OCI-LY1 (cell line): ENCODE measurements around the gene ZSWIM1.

Experiments
- EZH2 ChIP-seq: fragments of 200-600 bp; sonication (generic), shearing (Covaris generic); IDR thresholded peaks from 2 replicates; pipeline ENCODE4 v1.8.0; 2017; ENCODE audit warnings: borderline replicate concordance, mixed run types, mild to moderate bottlenecking, antibody characterized with exemption, low read length, moderate library complexity, mixed read lengths
- TF ChIP-seq, protein P1 (sequence below): fragments of 200-600 bp; sonication (generic), shearing (Covaris generic); IDR thresholded peaks from 2 replicates; pipeline ENCODE4 v1.5.1; 2017; ENCODE audit warnings: mild to moderate bottlenecking, antibody characterized with exemption, low read length, moderate library complexity, mixed read lengths

DNA sequence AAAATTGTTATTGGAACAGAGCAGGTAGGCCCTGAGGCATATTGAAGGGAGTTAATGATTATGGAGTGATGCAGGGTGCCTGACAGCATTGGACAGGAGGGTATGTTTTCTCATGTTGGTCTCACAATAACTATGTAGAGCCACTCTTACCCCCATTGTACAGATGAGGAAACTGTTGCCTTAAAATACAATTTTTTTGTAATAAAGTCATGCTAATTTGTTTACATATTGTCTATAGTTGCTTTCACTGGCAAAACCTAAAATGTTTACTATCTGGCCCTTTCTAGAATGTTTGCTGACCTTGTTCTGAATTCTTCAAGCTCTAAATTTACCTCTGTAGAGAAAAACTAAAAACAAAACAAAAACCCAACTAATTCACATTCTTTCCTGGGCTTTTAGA, 29.5 kb upstream of the ZSWIM1 start:
- TF ChIP-seq, protein P1, sequence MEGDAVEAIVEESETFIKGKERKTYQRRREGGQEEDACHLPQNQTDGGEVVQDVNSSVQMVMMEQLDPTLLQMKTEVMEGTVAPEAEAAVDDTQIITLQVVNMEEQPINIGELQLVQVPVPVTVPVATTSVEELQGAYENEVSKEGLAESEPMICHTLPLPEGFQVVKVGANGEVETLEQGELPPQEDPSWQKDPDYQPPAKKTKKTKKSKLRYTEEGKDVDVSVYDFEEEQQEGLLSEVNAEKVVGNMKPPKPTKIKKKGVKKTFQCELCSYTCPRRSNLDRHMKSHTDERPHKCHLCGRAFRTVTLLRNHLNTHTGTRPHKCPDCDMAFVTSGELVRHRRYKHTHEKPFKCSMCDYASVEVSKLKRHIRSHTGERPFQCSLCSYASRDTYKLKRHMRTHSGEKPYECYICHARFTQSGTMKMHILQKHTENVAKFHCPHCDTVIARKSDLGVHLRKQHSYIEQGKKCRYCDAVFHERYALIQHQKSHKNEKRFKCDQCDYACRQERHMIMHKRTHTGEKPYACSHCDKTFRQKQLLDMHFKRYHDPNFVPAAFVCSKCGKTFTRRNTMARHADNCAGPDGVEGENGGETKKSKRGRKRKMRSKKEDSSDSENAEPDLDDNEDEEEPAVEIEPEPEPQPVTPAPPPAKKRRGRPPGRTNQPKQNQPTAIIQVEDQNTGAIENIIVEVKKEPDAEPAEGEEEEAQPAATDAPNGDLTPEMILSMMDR: no peak
- no peak for TF ChIP-seq EZH2
